Measurements from ENCODE around the gene RNF44. TPM values are rescaled to one million over a fixed set of nuclear protein-coding genes. Genes with fewer than 3 reads are reported as not detected.
A peak's percentile ranks its signal among the peaks of the same experiment; 100 is the strongest.

RNF44 gene
- total and polyA plus RNA-seq, 7 donors, result 7.6 to 64.0 (median 15.0) TPM

- no peak for TF ChIP-seq CTCF (IDR thresholded peaks at IDR 0.05)
- no peak for TF ChIP-seq POLR2A (IDR thresholded peaks at IDR 0.05)
- no peak for TF ChIP-seq EP300 (IDR thresholded peaks at IDR 0.05)
- no peak for TF ChIP-seq POLR2AphosphoS5 (IDR thresholded peaks at IDR 0.05)
- DNase-seq, result no peak
- Histone ChIP-seq H3K4me1 (peaks cover 0 to 64% (median 59%) of the 10 kb centered on the region in 4 donors), H3K4me3 (no peak overlapping the region), H3K27ac (peak overlapping the region; percentile 93 to 99 (median 98)), H3K27me3 (no peaks in the 10 kb centered on the region), H3K36me3 (peaks cover 32 to 40% (median 37%) of the 10 kb centered on the region in 4 donors), H3K9me3 (no peaks in the 10 kb centered on the region)
- 88 to 90% methylated on average over 9 of the region's 9 CpGs for WGBS, 2 donors
- intact Hi-C loops (cut with DNase I), result loop anchor here (10.0 kb wide), 2 partner anchors 148 to 492 kb away; partner anchors contain the start of genes HIGD2A, NOP16 and ZNF346
Observed at GRCh38 chr5:176532795-176533194, 4.4 kb downstream of the RNF44 start.

- Histone ChIP-seq H3K9me3 (no peaks in the 10 kb centered on the region), H3K27me3 (no peaks in the 10 kb centered on the region), H3K36me3 (peaks cover 32 to 48% (median 41%) of the 10 kb centered on the region in 4 donors), H3K27ac (peak overlapping the region; percentile 29 to 97 (median 75)), H3K4me3 (no peak overlapping the region), H3K4me1 (peaks cover 0 to 64% (median 59%) of the 10 kb centered on the region in 4 donors)
- no peak for DNase-seq
- intact Hi-C loops (cut with DNase I), result loop anchor here (10.0 kb wide), 2 partner anchors 147 to 493 kb away; partner anchors contain the start of genes HIGD2A, NOP16 and ZNF346
- WGBS, 2 donors, result 86 to 89% methylated on average over 28 of the region's 28 CpGs
- TF ChIP-seq POLR2A (IDR thresholded peaks at IDR 0.05), result no peak
- TF ChIP-seq CTCF (IDR thresholded peaks at IDR 0.05), result no peak
- TF ChIP-seq EP300 (IDR thresholded peaks at IDR 0.05), result no peak
Observed at GRCh38 chr5:176531902-176532493, 5.2 kb downstream of the RNF44 start.

GRCh38 chr5:176530983-176531901 is 6.0 kb downstream of the RNF44 start:
- DNase-seq, result peak; percentile 84
- H3K36me3 ChIP-seq, result peaks cover 32 to 55% (median 41%) of the 10 kb centered on the region in 4 donors
- H3K4me1 ChIP-seq, result peaks cover 0 to 64% (median 58%) of the 10 kb centered on the region in 4 donors
- intact Hi-C loops (cut with DNase I), result loop anchor here (10.0 kb wide), 2 partner anchors 146 to 494 kb away; partner anchors contain the start of genes HIGD2A, NOP16 and ZNF346
- peak overlapping the region; percentile 29 to 97 (median 75) for H3K27ac ChIP-seq
- TF ChIP-seq EP300 (IDR thresholded peaks at IDR 0.05) (no peak), POLR2A (IDR thresholded peaks at IDR 0.05) (no peak), POLR2AphosphoS5 (IDR thresholded peaks at IDR 0.05) (no peak), CTCF (IDR thresholded peaks at IDR 0.05) (no peak)
- H3K4me3 ChIP-seq, result no peak overlapping the region
- no peaks in the 10 kb centered on the region for H3K9me3 ChIP-seq
- WGBS, 2 donors, result 63 to 76% methylated on average over 24 of the region's 24 CpGs
- H3K27me3 ChIP-seq, result no peaks in the 10 kb centered on the region

GRCh38 chr5:176530393-176530982 is 6.7 kb downstream of the RNF44 start:
- Histone ChIP-seq H3K36me3 (peaks cover 32 to 55% (median 41%) of the 10 kb centered on the region in 4 donors), H3K9me3 (no peaks in the 10 kb centered on the region), H3K27ac (peak overlapping the region in 3 of 4 donors; percentile 72 to 97 (median 78)), H3K4me3 (no peak overlapping the region), H3K27me3 (no peaks in the 10 kb centered on the region), H3K4me1 (peaks cover 0 to 57% (median 51%) of the 10 kb centered on the region in 4 donors)
- intact Hi-C loops (cut with DNase I), result loop anchor here (10.0 kb wide), 2 partner anchors 146 to 494 kb away; partner anchors contain the start of genes HIGD2A, NOP16 and ZNF346
- no peak for TF ChIP-seq POLR2A (IDR thresholded peaks at IDR 0.05)
- no peak for TF ChIP-seq EP300 (IDR thresholded peaks at IDR 0.05)
- no peak for TF ChIP-seq CTCF (IDR thresholded peaks at IDR 0.05)
- no peak for TF ChIP-seq POLR2AphosphoS5 (IDR thresholded peaks at IDR 0.05)
- WGBS, 2 donors, result 68 to 82% methylated on average over 28 of the region's 28 CpGs
- no peak for DNase-seq

All from sigmoid colon (tissue), 7 donors.